ENCODE results near the gene HIPK2. TPM values are rescaled to one million over a fixed set of nuclear protein-coding genes. Genes with fewer than 3 reads are reported as not detected.

HIPK2 gene
- polyA plus RNA-seq, 2 of the 4 experiments (the other 2 are of a cell fraction): 11.3 to 12.1 TPM

GRCh38 chr7:139630643-139631519 lies 146.9 kb downstream of the HIPK2 start:
- DNase-seq (ENCODE audit: low read depth in 1 of 2, low spot score in 1 of 2) (no peak), ATAC-seq (no peak), FAIRE-seq (no peak)
- Histone ChIP-seq H3K9me3 (no peaks in the 10 kb centered on the region), H3K27ac (no peak overlapping the region), H3K4me1 (no peaks in the 10 kb centered on the region), H3K4me2 (no peak overlapping the region), H3K4me3 (no peak overlapping the region)
- ChIA-PET CTCF (interaction anchor here (0.7 to 11.1 kb wide), 6 partner anchors 11 to 375 kb away, joined by 4 to 63 read pairs (median 7); no protein-coding TSS in a partner anchor), POLR2A (no interaction called here)
- TF ChIP-seq ZNF302 (CRISPR knock-in tag; IDR thresholded peaks at IDR 0.05): no peak
- TF ChIP-seq CBX8 (IDR thresholded peaks at IDR 0.05): no peak
- no peak for TF ChIP-seq FOSB (CRISPR knock-in tag; IDR thresholded peaks at IDR 0.05)
- no peak for TF ChIP-seq USF2 (IDR thresholded peaks at IDR 0.05)
- no peak for TF ChIP-seq NR3C1 (IDR thresholded peaks at IDR 0.05)
- no peak for TF ChIP-seq HDAC2 (IDR thresholded peaks at IDR 0.05)
- no peak for TF ChIP-seq MYC (IDR thresholded peaks at IDR 0.05; ENCODE audit: borderline replicate concordance, low read length)
- TF ChIP-seq KDM1A (IDR thresholded peaks at IDR 0.05; ENCODE audit: low read depth): no peak
- TF ChIP-seq RCOR1 (IDR thresholded peaks at IDR 0.05; ENCODE audit: low read depth, low read length): no peak
- TF ChIP-seq RFX5 (IDR thresholded peaks at IDR 0.05): no peak
- TF ChIP-seq POLR2A (IDR thresholded peaks at IDR 0.05; ENCODE audit: low read length): no peak
- TF ChIP-seq CBX2 (IDR thresholded peaks at IDR 0.05; ENCODE audit: borderline replicate concordance, low read depth): no peak
- TF ChIP-seq MAFK (IDR thresholded peaks at IDR 0.05; ENCODE audit: partially characterized antibody): no peak
- no peak for TF ChIP-seq GATA3 (IDR thresholded peaks at IDR 0.05; ENCODE audit: borderline replicate concordance)
- no peak for TF ChIP-seq HOXA7 (CRISPR knock-in tag; IDR thresholded peaks at IDR 0.05)
- 89% methylated on average over 19 of the region's 19 CpGs for WGBS (ENCODE audit: missing lambda C conversion rate)

GRCh38 chr7:139629392-139630082 lies 148.3 kb downstream of the HIPK2 start:
- CTCF ChIA-PET: interaction anchor here (0.9 to 11.1 kb wide), 9 partner anchors 10 to 412 kb away, joined by 3 to 63 read pairs (median 6); no protein-coding TSS in a partner anchor
- H3K4me1 ChIP-seq: no peaks in the 10 kb centered on the region
- no peaks in the 10 kb centered on the region for H3K9me3 ChIP-seq
- 82% methylated on average over 4 of the region's 4 CpGs for WGBS (ENCODE audit: missing lambda C conversion rate)
- peak in 1 of 2 experiments; percentile 44; a peak in 1 of 6 replicates for ATAC-seq
- H3K4me3 ChIP-seq: no peak overlapping the region
- H3K27ac ChIP-seq: no peak overlapping the region
- FAIRE-seq: no peak
- no peak overlapping the region for H3K4me2 ChIP-seq
- TF ChIP-seq CTCF (IDR thresholded peaks at IDR 0.05) (0 out of 3 replicates have a peak, but pooled peaks have one; percentile 6), NFE2L2 (conservative IDR thresholded peaks at IDR 0.05; ENCODE audit: low read length) (no peak), KDM1A (IDR thresholded peaks at IDR 0.05; ENCODE audit: low read depth) (no peak), RAD21 (conservative IDR thresholded peaks at IDR 0.05 in 1 of 2, IDR thresholded peaks at IDR 0.05 in 1 of 2) (peak in 1 of 2 experiments; percentile 28; a peak in 3 of 5 replicates), EHF (CRISPR knock-in tag; IDR thresholded peaks at IDR 0.05) (no peak), FOXS1 (CRISPR knock-in tag; IDR thresholded peaks at IDR 0.05) (no peak), USF2 (IDR thresholded peaks at IDR 0.05) (no peak)
- DNase-seq (ENCODE audit: low read depth in 1 of 2, low spot score in 1 of 2): no peak
- POLR2A ChIA-PET: no interaction called here

Data from A549 (cell line).